22Rv1 (cell line): Measurements from ENCODE around the gene KLB.

Experiments used
- ZFX ChIP-seq: fragments of 450-650 bp; IDR thresholded peaks from 2 replicates; pipeline ENCODE4 v1.6.1; 2017; ENCODE audit warnings: antibody characterized with exemption, borderline replicate concordance
- TF ChIP-seq, protein P1 (sequence below): fragments of 450-650 bp; IDR thresholded peaks from 2 replicates; pipeline ENCODE4 v1.5.1; 2017; ENCODE audit warnings: mild to moderate bottlenecking

DNA sequence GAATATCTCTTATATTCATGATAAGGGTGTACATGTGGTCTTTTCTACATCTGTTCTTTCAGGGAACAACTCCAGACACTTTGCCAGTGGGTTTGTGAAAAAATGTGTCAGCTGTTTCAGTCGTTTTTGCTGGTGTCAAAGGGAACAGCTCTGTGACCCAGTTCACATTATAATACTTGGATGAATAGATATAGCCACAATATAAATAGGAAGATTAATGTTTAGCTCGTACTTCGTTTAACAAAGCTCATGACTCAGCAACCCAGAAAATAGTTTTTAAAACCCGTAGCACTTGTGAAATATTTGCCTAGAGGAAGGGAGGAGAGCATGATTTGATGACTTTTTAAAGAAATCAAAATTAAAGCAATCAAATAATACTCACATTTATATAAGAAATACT is 60.0 kb downstream of the KLB start:
- TF ChIP-seq, protein P1, sequence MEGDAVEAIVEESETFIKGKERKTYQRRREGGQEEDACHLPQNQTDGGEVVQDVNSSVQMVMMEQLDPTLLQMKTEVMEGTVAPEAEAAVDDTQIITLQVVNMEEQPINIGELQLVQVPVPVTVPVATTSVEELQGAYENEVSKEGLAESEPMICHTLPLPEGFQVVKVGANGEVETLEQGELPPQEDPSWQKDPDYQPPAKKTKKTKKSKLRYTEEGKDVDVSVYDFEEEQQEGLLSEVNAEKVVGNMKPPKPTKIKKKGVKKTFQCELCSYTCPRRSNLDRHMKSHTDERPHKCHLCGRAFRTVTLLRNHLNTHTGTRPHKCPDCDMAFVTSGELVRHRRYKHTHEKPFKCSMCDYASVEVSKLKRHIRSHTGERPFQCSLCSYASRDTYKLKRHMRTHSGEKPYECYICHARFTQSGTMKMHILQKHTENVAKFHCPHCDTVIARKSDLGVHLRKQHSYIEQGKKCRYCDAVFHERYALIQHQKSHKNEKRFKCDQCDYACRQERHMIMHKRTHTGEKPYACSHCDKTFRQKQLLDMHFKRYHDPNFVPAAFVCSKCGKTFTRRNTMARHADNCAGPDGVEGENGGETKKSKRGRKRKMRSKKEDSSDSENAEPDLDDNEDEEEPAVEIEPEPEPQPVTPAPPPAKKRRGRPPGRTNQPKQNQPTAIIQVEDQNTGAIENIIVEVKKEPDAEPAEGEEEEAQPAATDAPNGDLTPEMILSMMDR, result no peak
- TF ChIP-seq ZFX, result no peak
